ENCODE measurements around the gene GAS2L3.

Gene GAS2L3

DNA sequence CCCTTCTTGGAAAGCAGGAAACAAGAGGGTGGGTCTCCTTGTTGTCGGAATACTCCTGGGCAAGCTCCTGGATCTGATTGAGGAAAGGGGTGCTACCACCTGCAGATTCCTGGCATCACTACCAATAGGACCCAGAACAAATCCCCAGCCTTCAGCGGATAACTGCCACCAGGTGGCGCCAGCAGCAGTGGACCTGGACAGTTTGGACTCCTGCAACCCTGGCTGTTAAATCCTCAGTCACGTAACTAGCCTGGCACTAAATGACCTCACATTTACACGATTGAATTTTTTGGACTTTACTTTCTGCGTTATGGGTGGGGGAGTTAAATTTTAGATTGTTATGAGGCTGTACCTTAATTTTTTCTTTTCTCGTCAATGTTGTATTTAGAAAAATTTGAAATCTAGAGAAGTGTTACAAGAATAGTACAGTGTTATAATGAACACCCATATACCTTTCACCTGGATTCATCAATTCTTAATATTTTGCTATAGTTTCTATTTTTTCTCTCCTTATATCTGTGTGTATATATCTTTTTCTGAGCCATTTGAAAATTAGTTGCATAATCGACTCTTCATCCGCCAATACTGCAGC lies 95.6 kb downstream of the GAS2L3 start:
- peak; percentile 73 for DNase-seq

DNA sequence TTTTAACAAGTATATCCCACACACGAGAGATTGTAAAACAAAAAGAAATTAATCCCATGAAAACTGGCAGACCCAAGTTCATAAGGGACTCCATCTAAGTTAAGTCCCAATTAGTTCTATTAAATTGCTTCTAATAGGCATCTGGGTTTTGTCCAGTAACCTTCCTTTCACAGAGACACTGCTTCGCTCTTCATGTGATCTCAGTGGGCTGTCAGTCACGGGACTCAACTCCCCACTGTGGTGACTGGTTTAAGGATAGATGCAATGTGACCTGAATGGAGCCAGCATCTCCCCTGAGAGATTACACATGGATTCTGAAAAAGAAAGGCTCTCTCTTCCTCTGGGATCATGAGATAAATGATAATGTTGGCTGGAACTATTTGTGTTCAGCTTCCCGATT lies 96.4 kb downstream of the GAS2L3 start:
- DNase-seq, result no peak

GRCh38 chr12:100671396-100672074 lies 98.1 kb downstream of the GAS2L3 start:
- DNase-seq, result no peak

DNA sequence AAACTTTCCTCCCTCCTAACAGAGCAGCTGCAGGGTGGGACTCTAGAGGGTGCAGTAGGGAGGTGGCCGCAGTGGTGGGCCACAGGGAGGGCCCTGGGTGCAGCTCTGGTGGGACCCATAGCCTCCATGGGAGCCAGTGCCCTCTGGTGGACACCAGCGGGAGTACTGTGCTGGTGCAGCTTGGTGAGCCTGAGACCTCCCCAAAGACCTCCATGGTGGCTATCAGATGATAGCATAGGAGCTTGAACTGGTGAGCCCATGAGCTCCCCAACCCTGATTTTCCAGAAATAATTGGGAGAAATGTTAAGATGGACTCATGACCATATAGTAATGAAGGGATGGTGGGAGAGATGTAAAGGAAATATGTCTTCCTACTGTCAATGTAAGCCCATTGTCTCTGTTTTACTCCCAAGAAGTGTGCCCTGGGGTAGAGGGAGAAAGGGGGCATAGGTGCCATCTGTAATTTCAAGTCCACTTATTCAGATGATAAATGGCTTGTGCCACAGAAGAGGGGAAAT lies 98.7 kb downstream of the GAS2L3 start:
- DNase-seq, result peak; percentile 64

DNA sequence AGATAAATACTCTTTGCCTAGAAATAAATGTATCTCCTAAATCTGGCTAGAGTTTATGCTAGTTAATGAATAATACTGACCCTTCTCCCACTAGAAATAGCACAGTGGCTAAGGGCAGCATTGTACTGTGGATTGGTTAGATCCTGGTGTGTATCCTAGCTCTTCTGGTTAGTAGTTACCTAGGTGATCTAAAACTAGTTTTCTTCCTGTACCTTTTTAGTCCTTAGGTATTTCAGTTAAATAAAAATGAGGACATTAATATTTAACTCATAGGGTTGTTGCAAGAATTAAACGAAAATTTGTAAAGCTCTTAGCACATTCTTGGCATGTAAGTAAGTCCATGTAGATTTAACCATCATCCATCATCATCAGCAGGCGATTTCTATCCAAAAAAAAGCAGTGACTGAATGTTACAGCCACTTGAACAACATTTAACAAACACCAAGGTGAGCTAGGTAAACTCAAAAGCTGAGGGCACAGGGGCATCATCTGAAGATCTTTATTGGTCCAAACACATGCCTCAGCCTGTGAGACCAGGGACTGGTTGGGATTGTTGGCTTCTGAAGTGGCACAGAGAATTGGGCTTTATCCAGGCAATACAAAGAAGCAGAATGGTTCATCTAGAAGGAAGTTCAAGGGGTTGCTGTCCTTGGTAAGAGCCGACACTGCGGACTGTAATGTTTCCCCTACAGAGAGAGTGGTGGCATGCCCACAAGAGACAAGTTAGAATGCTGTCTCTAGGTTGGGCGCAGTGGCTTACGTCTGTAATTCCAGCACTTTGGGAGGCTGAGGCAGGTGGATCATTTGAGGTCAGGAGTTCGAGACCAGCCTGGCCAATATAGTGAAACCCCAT lies 100.8 kb downstream of the GAS2L3 start:
- no peak for DNase-seq

Data from activated CD8-positive, alpha-beta memory T cell treated with anti-CD3 and anti-CD28 coated beads for 24 hours (primary cell).